ENCODE results near the gene PTCH1. TPM values are rescaled to one million over a fixed set of nuclear protein-coding genes. Genes with fewer than 3 reads are reported as not detected.

Gene PTCH1
- polyA plus RNA-seq, 1 of the 3 experiments (the other 2 are of a cell fraction) = 3.3 TPM

- Histone ChIP-seq H3F3A (replicated peaks; ENCODE audit: insufficient read depth) (no peaks in the 10 kb centered on the region), H2AFZ (ENCODE audit: low read depth) (no peak overlapping the region), H4K20me1 (ENCODE audit: insufficient read depth) (no peaks in the 10 kb centered on the region), H3K79me2 (ENCODE audit: insufficient read depth) (no peaks in the 10 kb centered on the region), H3K9me3 (no peaks in the 10 kb centered on the region), H3K4me2 (no peak overlapping the region), H3K27ac (ENCODE audit: low read depth in 2 of 2, low read length in 1 of 2) (no peak overlapping the region), H3K36me3 (replicated peaks in 1 of 2; ENCODE audit: control insufficient read depth in 1 of 2, insufficient read depth in 2 of 2, low read length in 1 of 2) (no peaks in the 10 kb centered on the region), H3K9me2 (no peaks in the 10 kb centered on the region), H3K9ac (no peak overlapping the region), H3K4me3 (ENCODE audit: low read depth in 2 of 2, low read length in 1 of 2) (no peak overlapping the region), H3K4me1 (ENCODE audit: control insufficient read depth in 1 of 2, insufficient read depth in 2 of 2, low read depth in 1 of 2, low read length in 1 of 2) (no peaks in the 10 kb centered on the region), H3K27me3 (ENCODE audit: insufficient read depth) (peaks cover 4% of the 10 kb centered on the region; the same call in 1 of the 2 replicates)
- 63% methylated on average over 8 of the region's 8 CpGs for WGBS (ENCODE audit: low lambda C conversion rate)
- CTCF ChIA-PET = no interaction called here
- TF ChIP-seq RFX5 (IDR thresholded peaks at IDR 0.05; ENCODE audit: low read length) = no peak
- TF ChIP-seq EZH2phosphoT487 (IDR thresholded peaks at IDR 0.05; ENCODE audit: borderline replicate concordance, low read depth) = no peak
- TF ChIP-seq IRF3 (IDR thresholded peaks at IDR 0.05; ENCODE audit: low read depth, low read length) = no peak
- no peak for TF ChIP-seq JUND (IDR thresholded peaks at IDR 0.05)
- no peak for TF ChIP-seq RAD21 (IDR thresholded peaks at IDR 0.05; ENCODE audit: low read length)
- no peak for TF ChIP-seq NFIC (IDR thresholded peaks at IDR 0.05; ENCODE audit: borderline replicate concordance)
- TF ChIP-seq RXRA (IDR thresholded peaks at IDR 0.05; ENCODE audit: borderline replicate concordance, low read depth) = no peak
- TF ChIP-seq TAF1 (IDR thresholded peaks at IDR 0.05; ENCODE audit: borderline replicate concordance, low read depth, low read length) = no peak
- no peak for TF ChIP-seq USF2 (IDR thresholded peaks at IDR 0.05; ENCODE audit: borderline replicate concordance, low read depth, low read length)
- TF ChIP-seq MXI1 (IDR thresholded peaks at IDR 0.05; ENCODE audit: low read depth, low read length) = no peak
- TF ChIP-seq EP300 (IDR thresholded peaks at IDR 0.05; ENCODE audit: borderline replicate concordance in 1 of 2, low read depth in 1 of 2, low read length in 1 of 2) = no peak
- TF ChIP-seq ZBTB33 (IDR thresholded peaks at IDR 0.05; ENCODE audit: borderline replicate concordance, low read depth) = no peak
- no peak for TF ChIP-seq TEAD4 (IDR thresholded peaks at IDR 0.05; ENCODE audit: borderline replicate concordance, insufficient read depth)
- TF ChIP-seq USF1 (IDR thresholded peaks at IDR 0.05; ENCODE audit: borderline replicate concordance, low read depth) = no peak
- TF ChIP-seq YY1 (IDR thresholded peaks at IDR 0.05; ENCODE audit: low read depth) = no peak
- TF ChIP-seq CTCF (IDR thresholded peaks at IDR 0.05) = no peak
- DNase-seq = no peak
- POLR2A ChIA-PET = no interaction called here
Observed at GRCh38 chr9:95528908-95529502, 12.2 kb upstream of the PTCH1 start.
